Testis (tissue), 3 donors: ENCODE results near the gene LRFN2. TPM values are rescaled to one million over a fixed set of nuclear protein-coding genes. Genes with fewer than 3 reads are reported as not detected.

Experiments
- DNase-seq: peaks from one replicate; pipeline ENCODE4 v3.0.0-alpha.2; 2019
- H3K27ac ChIP-seq, 2 donors: fragments of 200-600 bp; sonication (generic); one replicate each; pipeline ENCODE4 v1.5.1; 2019
- H3K27me3 ChIP-seq: fragments of 200-600 bp; sonication (generic); one replicate; pipeline ENCODE4 v1.5.1; 2019
- H3K36me3 ChIP-seq: fragments of 200-600 bp; sonication (generic); one replicate; pipeline ENCODE4 v1.5.1; 2017; ENCODE audit warnings: low read depth; ENCODE audit errors: missing control alignments
- H3K4me1 ChIP-seq: fragments of 200-600 bp; sonication (generic); one replicate; pipeline ENCODE4 v1.5.1; 2019
- H3K4me3 ChIP-seq, 2 donors: fragments of 200-600 bp; sonication (generic); one replicate each; pipeline ENCODE4 v1.5.1; 2017 to 2019
- H3K9me3 ChIP-seq: fragments of 200-600 bp; sonication (generic); one replicate; pipeline ENCODE4 v1.5.1; 2017
- POLR2A ChIP-seq: fragments of 450-650 bp; IDR thresholded peaks from one replicate; pipeline ENCODE4 v1.6.1; 2017; ENCODE audit warnings: antibody characterized with exemption, mild to moderate bottlenecking, moderate library complexity
- whole genome bisulfite sequencing, 2 donors: methylation state at CpG; one replicate each; pipeline ENCODE4 v1.1.5; 2018; 5-methylcytosine and 5-hydroxymethylcytosine counted together
- intact Hi-C: fragments of 100-400 bp; cut with DNase I; formaldehyde crosslinking; loops from one replicate; pipeline ENCODE4 v1.15.1; 2023; ENCODE audit warnings: low total_unique reads
- polyA plus RNA-seq: library from polyadenylated mRNA; stranded (reverse); fragments of 350-450 nt; fragmentation: Illumina TruSeq; extraction: RNeasy Lipid Tissue Mini Kit (QIAGEN cat#74804); gene quantifications from one replicate; pipeline ENCODE4 v1.2.3, GENCODE V29; 2014; ENCODE audit warnings: low read depth, low replicate concordance; ENCODE audit not compliant: insufficient read depth
- total RNA-seq, 2 donors: library from RNA; depleted of rRNA; stranded (reverse); fragments of >200 nt; gene quantifications; one replicate each; pipeline ENCODE4 v1.2.3, GENCODE V29; 2016
- TF ChIP-seq, protein P1 (sequence below), 3 experiments: fragments of 450-650 bp in 2 of 3; fragments of 200-600 bp in 1 of 3; sonication (generic) in 1 of 3; IDR thresholded peaks; one replicate each; pipeline ENCODE4 v1.5.1; 2016 to 2019; ENCODE audit warnings: antibody characterized with exemption in 3 of 3, mild to moderate bottlenecking in 2 of 3, moderate library complexity in 1 of 3

LRFN2 gene
- total and polyA plus RNA-seq, 3 donors from 2014 or later: 1.1 to 3.3 (median 1.6) TPM

DNA sequence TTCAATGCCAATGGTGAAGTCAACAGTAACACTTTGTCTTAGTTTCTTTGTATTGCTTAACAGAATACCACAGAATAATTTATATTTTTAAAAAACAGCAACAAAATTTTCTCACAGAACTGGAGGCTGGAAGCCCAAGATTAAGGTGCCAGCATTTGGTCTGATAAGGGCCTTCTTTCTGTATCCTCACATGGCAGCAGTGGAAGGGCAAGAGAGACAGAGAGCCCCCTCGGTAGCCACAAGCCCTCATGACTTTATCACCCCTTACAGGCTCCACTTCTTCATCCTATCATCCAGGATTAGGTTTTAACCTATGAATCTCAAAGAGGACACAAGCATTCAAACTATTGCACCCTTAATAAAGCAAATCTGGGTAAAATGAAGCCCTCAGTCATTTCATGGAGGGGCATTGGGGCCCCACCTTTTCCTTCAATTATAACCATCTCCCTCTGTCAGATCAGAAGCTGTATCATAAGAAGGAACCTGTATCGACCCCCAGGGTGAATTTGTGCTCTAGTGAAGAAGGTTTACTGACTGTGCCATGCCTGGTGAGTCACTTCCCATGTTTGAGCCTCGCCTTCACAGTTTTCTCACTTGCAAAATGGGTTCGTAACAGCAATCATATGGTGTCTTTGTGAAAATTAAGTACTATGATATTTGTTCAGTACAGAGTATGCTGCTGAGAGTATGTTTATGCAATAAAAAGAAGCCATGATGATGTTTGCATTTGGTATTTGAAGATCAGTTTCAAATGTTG is 178.2 kb downstream of the LRFN2 start:
- DNase-seq: no peak

DNA sequence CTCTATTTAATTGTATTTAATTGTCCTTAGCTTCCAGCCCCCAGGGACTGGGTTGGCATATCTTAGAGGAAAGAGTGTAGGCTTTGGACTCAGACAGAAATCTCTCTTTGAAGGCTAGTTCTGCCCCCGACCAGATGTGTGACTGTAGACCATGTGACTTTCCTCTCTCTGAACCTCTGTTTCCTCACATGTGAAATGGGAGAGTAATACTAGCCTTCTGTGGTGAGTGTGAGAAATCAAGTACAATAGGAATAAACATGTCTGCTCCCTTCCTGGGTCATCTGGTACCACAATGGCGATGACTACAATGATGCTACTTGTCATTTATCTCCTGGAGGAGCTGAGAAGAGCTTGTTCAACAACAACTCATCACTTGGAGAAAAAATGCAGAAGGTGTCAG is 179.9 kb downstream of the LRFN2 start:
- H3K9me3 ChIP-seq: no peaks in the 10 kb centered on the region
- 83 to 87% methylated on average over 2 of the region's 2 CpGs for WGBS, 2 donors
- no peak overlapping the region for H3K27ac ChIP-seq
- H3K4me1 ChIP-seq: no peaks in the 10 kb centered on the region
- intact Hi-C loops: no loop called here
- DNase-seq: no peak
- H3K36me3 ChIP-seq: no peaks in the 10 kb centered on the region
- no peak overlapping the region for H3K4me3 ChIP-seq
- no peak for TF ChIP-seq POLR2A
- TF ChIP-seq, protein P1, sequence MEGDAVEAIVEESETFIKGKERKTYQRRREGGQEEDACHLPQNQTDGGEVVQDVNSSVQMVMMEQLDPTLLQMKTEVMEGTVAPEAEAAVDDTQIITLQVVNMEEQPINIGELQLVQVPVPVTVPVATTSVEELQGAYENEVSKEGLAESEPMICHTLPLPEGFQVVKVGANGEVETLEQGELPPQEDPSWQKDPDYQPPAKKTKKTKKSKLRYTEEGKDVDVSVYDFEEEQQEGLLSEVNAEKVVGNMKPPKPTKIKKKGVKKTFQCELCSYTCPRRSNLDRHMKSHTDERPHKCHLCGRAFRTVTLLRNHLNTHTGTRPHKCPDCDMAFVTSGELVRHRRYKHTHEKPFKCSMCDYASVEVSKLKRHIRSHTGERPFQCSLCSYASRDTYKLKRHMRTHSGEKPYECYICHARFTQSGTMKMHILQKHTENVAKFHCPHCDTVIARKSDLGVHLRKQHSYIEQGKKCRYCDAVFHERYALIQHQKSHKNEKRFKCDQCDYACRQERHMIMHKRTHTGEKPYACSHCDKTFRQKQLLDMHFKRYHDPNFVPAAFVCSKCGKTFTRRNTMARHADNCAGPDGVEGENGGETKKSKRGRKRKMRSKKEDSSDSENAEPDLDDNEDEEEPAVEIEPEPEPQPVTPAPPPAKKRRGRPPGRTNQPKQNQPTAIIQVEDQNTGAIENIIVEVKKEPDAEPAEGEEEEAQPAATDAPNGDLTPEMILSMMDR (IDR thresholded peaks at IDR 0.05): no peak
- H3K27me3 ChIP-seq: no peaks in the 10 kb centered on the region

More for the DNA sequence above, 178.2 kb downstream of the LRFN2 start:
- Histone ChIP-seq H3K4me3 (no peak overlapping the region), H3K36me3 (no peaks in the 10 kb centered on the region), H3K9me3 (no peaks in the 10 kb centered on the region), H3K4me1 (no peaks in the 10 kb centered on the region), H3K27ac (no peak overlapping the region), H3K27me3 (no peaks in the 10 kb centered on the region)
- WGBS, 2 donors: 92 to 97% methylated on average over 4 of the region's 4 CpGs
- intact Hi-C loops: no loop called here
- TF ChIP-seq POLR2A: no peak
- TF ChIP-seq, protein P1 (IDR thresholded peaks at IDR 0.05): no peak

DNA sequence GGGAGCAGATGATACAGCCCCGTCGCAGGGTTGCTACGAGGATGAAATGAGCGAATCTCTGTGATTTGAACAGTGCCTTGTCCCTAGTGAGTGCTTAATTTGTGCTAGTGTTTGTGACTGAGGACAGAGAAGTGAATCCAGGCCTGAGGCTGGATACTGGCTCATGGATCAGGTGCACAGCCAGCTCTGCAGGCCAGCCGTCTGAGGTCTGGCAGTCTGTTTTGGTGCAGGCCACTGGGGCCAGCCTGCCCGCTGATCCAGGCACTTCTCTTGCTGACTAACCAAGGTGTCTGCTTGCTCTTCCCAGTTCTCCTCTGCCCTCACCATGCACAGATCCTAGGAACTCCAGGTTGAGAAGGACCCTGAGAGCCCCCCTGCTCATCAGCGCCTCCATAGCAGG is 181.0 kb downstream of the LRFN2 start:
- Histone ChIP-seq H3K9me3 (no peaks in the 10 kb centered on the region), H3K27ac (no peak overlapping the region), H3K36me3 (no peaks in the 10 kb centered on the region), H3K27me3 (no peaks in the 10 kb centered on the region), H3K4me3 (no peak overlapping the region), H3K4me1 (no peaks in the 10 kb centered on the region)
- DNase-seq: no peak
- WGBS, 2 donors: 94 to 96% methylated on average over 7 of the region's 7 CpGs
- no peak for TF ChIP-seq POLR2A
- TF ChIP-seq, protein P1 (IDR thresholded peaks at IDR 0.05): no peak
- intact Hi-C loops: no loop called here

DNA sequence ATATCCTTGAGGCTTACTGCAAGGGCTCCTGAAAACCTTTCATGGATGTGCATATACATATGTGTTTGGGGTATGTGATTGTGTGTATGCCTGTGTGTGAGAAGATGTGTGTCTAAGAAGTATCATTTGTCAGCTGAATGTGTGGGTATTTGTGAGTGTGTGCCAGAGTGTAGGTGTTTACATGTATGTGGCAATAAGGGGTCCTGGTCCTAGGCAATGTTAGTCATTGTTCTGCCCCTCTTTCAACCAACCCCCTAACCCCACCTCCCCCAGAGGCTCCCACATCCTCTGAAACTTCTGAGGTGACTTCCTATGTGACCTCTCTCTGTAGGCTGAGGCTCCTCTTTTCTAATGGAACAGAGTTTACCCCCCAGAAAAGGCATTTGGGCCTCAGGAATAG is 186.4 kb downstream of the LRFN2 start:
- Histone ChIP-seq H3K4me3 (no peak overlapping the region), H3K27me3 (no peaks in the 10 kb centered on the region), H3K36me3 (no peaks in the 10 kb centered on the region), H3K9me3 (no peaks in the 10 kb centered on the region), H3K27ac (no peak overlapping the region), H3K4me1 (no peaks in the 10 kb centered on the region)
- no peak for TF ChIP-seq POLR2A
- TF ChIP-seq, protein P1 (IDR thresholded peaks at IDR 0.05): no peak
- no peak for DNase-seq
- intact Hi-C loops: no loop called here

DNA sequence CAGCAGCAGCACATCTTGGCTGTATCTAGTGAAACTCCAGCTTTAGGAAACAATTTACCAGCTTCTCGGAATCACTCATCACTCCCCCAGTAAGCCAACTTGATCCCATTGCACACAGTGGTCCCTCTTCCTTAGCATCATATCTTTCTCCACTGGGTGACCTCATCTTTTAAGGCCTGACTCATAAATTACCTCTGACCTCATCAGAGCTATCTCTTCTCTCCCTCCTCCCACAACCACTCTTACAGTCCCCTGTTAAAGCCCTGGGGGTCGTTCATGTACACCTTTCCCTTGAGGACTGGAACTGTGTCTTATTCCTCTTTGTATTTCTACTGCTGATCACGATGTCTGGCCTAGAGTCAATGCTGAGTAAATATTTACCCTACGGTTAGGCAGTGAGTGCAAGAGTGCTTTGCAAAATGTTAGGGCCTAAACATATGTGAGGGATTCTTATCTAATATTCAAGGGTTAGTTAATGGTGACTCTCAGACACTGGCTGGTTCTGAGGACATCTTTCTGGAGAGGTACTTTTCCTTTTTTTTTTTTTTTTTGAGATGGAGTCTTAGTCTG is 187.2 kb downstream of the LRFN2 start:
- TF ChIP-seq, protein P1 (IDR thresholded peaks at IDR 0.05): no peak
- no peak for TF ChIP-seq POLR2A
- Histone ChIP-seq H3K27me3 (no peaks in the 10 kb centered on the region), H3K9me3 (no peaks in the 10 kb centered on the region), H3K36me3 (no peaks in the 10 kb centered on the region), H3K4me3 (no peak overlapping the region), H3K27ac (no peak overlapping the region), H3K4me1 (no peaks in the 10 kb centered on the region)
- WGBS, 2 donors: 79 to 80% methylated on average over 4 of the region's 4 CpGs
- intact Hi-C loops: no loop called here
- no peak for DNase-seq
